Psoas muscle (tissue), 8 donors: ENCODE data around the gene OSER1. TPM values are rescaled to one million over a fixed set of nuclear protein-coding genes. Genes with fewer than 3 reads are reported as not detected.

Experiments
- ATAC-seq, 4 donors: fragments of 200-7000 bp; cut with Tn5 transposase; one replicate each; pipeline ENCODE4 v1.9.1; 2020; ENCODE audit warnings: moderate library complexity in 3 of 4, mild to moderate bottlenecking in 2 of 4
- DNase-seq, 2 donors: peaks; one replicate each; pipeline ENCODE4 v3.0.0-alpha.2; 2020
- H3K27ac ChIP-seq: fragments of 200-600 bp; one replicate; pipeline ENCODE4 v1.8.0; 2022
- H3K27me3 ChIP-seq, 3 donors: fragments of 200-600 bp in 1 of 3; one replicate each; pipeline versions ENCODE4 v1.6.1 to v1.8.0; 2013 to 2022; ENCODE audit warnings: low read length in 2 of 3, mild to moderate bottlenecking in 2 of 3, moderate library complexity in 1 of 3; ENCODE audit not compliant: insufficient read depth in 3 of 3
- H3K36me3 ChIP-seq, 2 donors: fragments of 200-600 bp in 1 of 2; one replicate each; pipeline versions ENCODE4 v1.6.1 to v1.8.0; 2013 to 2022; ENCODE audit warnings: low read depth in 1 of 2, mild to moderate bottlenecking in 1 of 2, moderate library complexity in 1 of 2; ENCODE audit not compliant: insufficient read depth in 1 of 2
- H3K4me1 ChIP-seq: fragments of 200-600 bp; one replicate; pipeline ENCODE4 v1.8.0; 2022
- H3K4me3 ChIP-seq: fragments of 200-600 bp; one replicate; pipeline ENCODE4 v1.8.0; 2022; ENCODE audit warnings: mild to moderate bottlenecking
- H3K9me3 ChIP-seq: fragments of 200-600 bp; one replicate; pipeline ENCODE4 v1.8.0; 2022
- WGBS, 3 donors: extraction: QIAGEN DNeasy Blood & Tissue Kit; methylation state at CpG; one replicate each; pipeline versions ENCODE4 v1.1.6 to v1.1.7; 2013; 5-methylcytosine and 5-hydroxymethylcytosine counted together
- intact Hi-C, 2 donors: fragments of 100-400 bp; cut with DNase I; formaldehyde crosslinking; loops; one replicate each; pipeline versions ENCODE4 v1.11.0 to v1.14.2; 2022
- polyA plus RNA-seq, 3 donors: library from polyadenylated mRNA; stranded (reverse); fragments of 200-250 nt; gene quantifications; one replicate each; pipeline ENCODE4 v1.2.3, GENCODE V29; 2013
- total RNA-seq, 4 donors: library from RNA; stranded (reverse); fragmentation: NEBNext Ultra II Directional in 2 of 4; extraction: Animal tissue kit (Norgen Biotek cat#: 25700) in 2 of 4; gene quantifications; one replicate each; pipeline versions ENCODE4 v1.2.1 to v1.2.4, GENCODE V29; 2021 to 2023
- TF ChIP-seq, protein P1 (sequence below): fragments of 200-600 bp; IDR thresholded peaks from one replicate; pipeline ENCODE4 v1.8.0; 2022; ENCODE audit warnings: antibody characterized with exemption
- donor health status: healthy with polysubstance abuse.
- donor health status: DM: no; HTN: no; CAD: no; lungs with moderate emphysema.
- donor health status: Bipolar disorder and iron deficiency.
- donor health status: healthy.
- donor health status: DM: yes; HTN: yes; CAD: no.
- donor health status: DM: no; HTN: no; CAD: no.
- donor health status: DM: no; HTN: no; CAD: no.
- donor health status: DM: yes; HTN: yes; CAD: no.

The OSER1 gene
- total and polyA plus RNA-seq, 7 donors = 46.0 to 97.6 (median 62.5) TPM

DNA sequence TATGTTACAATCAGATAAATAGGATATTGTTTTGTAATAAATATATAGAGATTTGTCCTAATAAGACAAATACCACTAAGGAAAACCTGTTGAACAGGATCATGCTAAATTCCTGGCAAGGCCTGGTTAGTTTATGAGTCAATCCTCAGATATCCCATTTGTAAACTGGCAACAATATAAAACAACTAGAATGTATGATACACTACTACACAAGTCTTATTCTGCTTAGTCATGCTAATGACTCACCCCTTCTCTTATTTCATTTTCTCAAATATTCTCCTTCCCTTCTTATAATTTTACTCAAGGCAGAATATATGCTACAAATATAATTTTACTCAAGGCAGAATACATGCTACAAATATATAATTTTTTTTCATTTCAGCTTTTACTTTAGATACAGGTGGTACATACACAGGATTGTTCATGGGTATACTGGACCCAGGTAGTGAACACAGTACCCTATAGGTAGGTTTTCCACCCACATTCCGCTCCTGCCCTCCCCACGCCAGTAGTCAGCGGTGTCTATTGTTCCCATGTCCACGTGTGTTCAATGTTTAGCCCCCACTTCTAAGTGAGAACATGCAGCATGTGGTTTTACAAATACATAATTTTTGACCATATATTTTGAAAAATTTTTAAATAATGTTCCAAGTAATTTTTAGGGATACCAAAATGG lies 6.3 kb downstream of the OSER1 start:
- intact Hi-C loops = loop anchor here in 1 of 2 donors (10.0 kb wide), 1 partner anchor 1141 kb away; the partner anchor contains the start of gene SDC4
- Histone ChIP-seq H3K9me3 (no peaks in the 10 kb centered on the region), H3K4me1 (peaks cover 76% of the 10 kb centered on the region), H3K36me3 (peaks cover 4 to 59% of the 10 kb centered on the region in 2 donors), H3K4me3 (peak overlapping the region; percentile 41), H3K27ac (peak overlapping the region; percentile 92), H3K27me3 (no peaks in the 10 kb centered on the region)
- ATAC-seq (peak; percentile 81 to 89 (median 84)), DNase-seq (no peak)
- 77 to 89% (median 79%) methylated on average over 4 of the region's 4 CpGs for WGBS, 3 donors
- TF ChIP-seq, protein P1, sequence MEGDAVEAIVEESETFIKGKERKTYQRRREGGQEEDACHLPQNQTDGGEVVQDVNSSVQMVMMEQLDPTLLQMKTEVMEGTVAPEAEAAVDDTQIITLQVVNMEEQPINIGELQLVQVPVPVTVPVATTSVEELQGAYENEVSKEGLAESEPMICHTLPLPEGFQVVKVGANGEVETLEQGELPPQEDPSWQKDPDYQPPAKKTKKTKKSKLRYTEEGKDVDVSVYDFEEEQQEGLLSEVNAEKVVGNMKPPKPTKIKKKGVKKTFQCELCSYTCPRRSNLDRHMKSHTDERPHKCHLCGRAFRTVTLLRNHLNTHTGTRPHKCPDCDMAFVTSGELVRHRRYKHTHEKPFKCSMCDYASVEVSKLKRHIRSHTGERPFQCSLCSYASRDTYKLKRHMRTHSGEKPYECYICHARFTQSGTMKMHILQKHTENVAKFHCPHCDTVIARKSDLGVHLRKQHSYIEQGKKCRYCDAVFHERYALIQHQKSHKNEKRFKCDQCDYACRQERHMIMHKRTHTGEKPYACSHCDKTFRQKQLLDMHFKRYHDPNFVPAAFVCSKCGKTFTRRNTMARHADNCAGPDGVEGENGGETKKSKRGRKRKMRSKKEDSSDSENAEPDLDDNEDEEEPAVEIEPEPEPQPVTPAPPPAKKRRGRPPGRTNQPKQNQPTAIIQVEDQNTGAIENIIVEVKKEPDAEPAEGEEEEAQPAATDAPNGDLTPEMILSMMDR = no peak

DNA sequence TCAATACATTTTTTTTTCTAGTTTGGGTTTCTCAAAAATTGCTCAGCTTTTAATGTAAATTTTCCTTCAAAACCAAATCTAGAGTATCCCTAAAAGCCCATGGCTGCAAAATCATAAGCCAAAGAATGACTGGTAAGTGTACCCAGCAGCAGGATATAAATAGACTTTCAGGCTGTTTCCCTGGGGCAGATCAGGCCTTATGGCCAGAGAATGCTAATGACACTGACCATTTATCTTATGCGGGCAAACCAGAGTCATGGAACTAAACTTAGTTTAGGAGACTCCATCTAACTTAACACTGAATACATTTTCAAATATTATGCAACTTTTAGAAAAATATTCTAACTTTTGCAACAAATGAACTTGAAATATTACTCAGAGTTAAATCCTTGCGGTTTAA lies 7.4 kb downstream of the OSER1 start:
- no peaks in the 10 kb centered on the region for H3K27me3 ChIP-seq
- ATAC-seq (peak; percentile 84 to 88 (median 85)), DNase-seq (no peak)
- whole genome bisulfite sequencing, 3 donors = 44 to 61% (median 45%) methylated on average over 2 of the region's 2 CpGs
- H3K9me3 ChIP-seq = no peaks in the 10 kb centered on the region
- intact Hi-C loops = loop anchor here in 1 of 2 donors (10.0 kb wide), 1 partner anchor 1142 kb away; the partner anchor contains the start of gene SDC4
- peaks cover 6 to 70% of the 10 kb centered on the region in 2 donors for H3K36me3 ChIP-seq
- peaks cover 74% of the 10 kb centered on the region for H3K4me1 ChIP-seq
- TF ChIP-seq, protein P1 = no peak
- no peak overlapping the region for H3K4me3 ChIP-seq
- peak overlapping the region; percentile 92 for H3K27ac ChIP-seq

DNA sequence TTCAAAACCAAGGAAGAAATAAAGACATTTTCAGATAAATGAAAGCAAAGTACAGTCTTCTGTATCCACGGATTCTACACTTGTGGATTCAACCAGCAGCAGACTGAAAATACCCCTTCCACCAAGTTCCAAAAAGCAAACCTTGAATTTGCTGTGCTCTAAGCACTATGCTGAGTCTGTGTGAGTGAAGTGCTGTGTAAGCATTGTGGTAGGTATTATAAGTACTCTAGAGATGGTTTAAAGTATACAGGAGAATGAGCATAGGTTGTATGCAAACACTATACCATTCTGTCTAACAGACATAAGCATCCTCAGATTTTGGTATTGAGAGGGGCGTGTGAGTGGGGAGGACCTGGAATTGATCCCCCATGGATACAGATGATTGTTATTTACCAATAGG lies 9.6 kb downstream of the OSER1 start:
- Histone ChIP-seq H3K9me3 (no peaks in the 10 kb centered on the region), H3K4me3 (no peak overlapping the region), H3K4me1 (peaks cover 62% of the 10 kb centered on the region), H3K36me3 (peaks cover 14 to 86% of the 10 kb centered on the region in 2 donors), H3K27ac (peak overlapping the region; percentile 92), H3K27me3 (no peaks in the 10 kb centered on the region)
- intact Hi-C loops = loop anchor here in 1 of 2 donors (10.0 kb wide), 1 partner anchor 1144 kb away; the partner anchor contains the start of gene SDC4
- ATAC-seq (no peak), DNase-seq (no peak)
- TF ChIP-seq, protein P1 = no peak
- 47 to 83% (median 61%) methylated on average over 2 of the region's 2 CpGs for WGBS, 3 donors

DNA sequence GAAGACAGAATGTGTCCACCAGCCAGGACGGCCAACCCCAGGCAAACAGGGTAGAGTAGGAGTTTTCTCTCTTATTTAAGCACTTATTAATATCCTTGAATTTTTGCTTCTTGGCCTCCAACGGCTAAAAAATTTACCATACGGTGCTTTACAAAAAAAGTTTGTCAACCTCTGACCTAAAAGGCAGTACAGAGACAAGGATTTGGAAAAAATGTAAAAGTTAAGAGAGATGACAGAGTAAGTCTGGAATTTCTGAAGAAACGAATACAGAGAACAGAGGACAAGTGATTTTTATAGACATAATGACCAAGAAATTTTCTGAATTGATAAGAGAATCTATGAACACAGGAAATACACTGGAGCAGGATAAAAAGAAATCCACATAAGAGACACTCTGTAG lies 10.2 kb downstream of the OSER1 start:
- peaks cover 15 to 86% of the 10 kb centered on the region in 2 donors for H3K36me3 ChIP-seq
- H3K4me3 ChIP-seq = no peak overlapping the region
- no peaks in the 10 kb centered on the region for H3K27me3 ChIP-seq
- ATAC-seq = no peak
- H3K4me1 ChIP-seq = peaks cover 58% of the 10 kb centered on the region
- no peaks in the 10 kb centered on the region for H3K9me3 ChIP-seq
- TF ChIP-seq, protein P1 = no peak
- intact Hi-C loops = loop anchor here in 1 of 2 donors (10.0 kb wide), 1 partner anchor 1144 kb away; the partner anchor contains the start of gene SDC4
- no peak for DNase-seq
- WGBS, 3 donors = 67 to 82% (median 70%) methylated on average over 4 of the region's 4 CpGs
- peak overlapping the region; percentile 92 for H3K27ac ChIP-seq
